CD4-positive, alpha-beta T cell treated with Interleukin-17A for 4 hours (primary cell): ENCODE data around the gene KRTAP12-1.
"Not testable (repeated sequence)": the region's sequence is repeated elsewhere in the genome, so short reads cannot be mapped to it uniquely, and the experiment has no call there.

Experiments
- DNase-seq: peaks from one replicate; pipeline ENCODE4 v3.0.0-alpha.2; 2020; ENCODE audit warnings: mixed read lengths

Gene KRTAP12-1

GRCh38 chr21:44638506-44639330, 43.2 kb downstream of the KRTAP12-1 start:
- not testable (repeated sequence) for DNase-seq

GRCh38 chr21:44637851-44638348, 44.1 kb downstream of the KRTAP12-1 start:
- not testable (repeated sequence) for DNase-seq

GRCh38 chr21:44637018-44637850, 44.7 kb downstream of the KRTAP12-1 start, which contains the start of gene KRTAP10-10:
Gene KRTAP10-10 (plus strand): TSS chr21:44637356. CDS start chr21:44637418, 62 bp downstream.
- DNase-seq: no peak

- no peak for DNase-seq
Observed at GRCh38 chr21:44636209-44637017, 45.5 kb downstream of the KRTAP12-1 start.

- DNase-seq: no peak
Observed at GRCh38 chr21:44632067-44632466, 49.9 kb downstream of the KRTAP12-1 start.
